ENCODE data around the gene PCBD2.

The PCBD2 gene

GRCh38 chr5:135007749-135008363 lies 102.9 kb downstream of the PCBD2 start:
- DNase-seq (ENCODE audit: low spot score), result no peak

GRCh38 chr5:135008556-135008955 lies 103.6 kb downstream of the PCBD2 start:
- DNase-seq (ENCODE audit: low spot score), result no peak

- DNase-seq (ENCODE audit: low spot score), result no peak
Observed at GRCh38 chr5:135008981-135009735, 104.2 kb downstream of the PCBD2 start.

GRCh38 chr5:135009736-135010501 lies 105.0 kb downstream of the PCBD2 start:
- no peak for DNase-seq (ENCODE audit: low spot score)

- no peak for DNase-seq (ENCODE audit: low spot score)
Observed at GRCh38 chr5:135010502-135011354, 105.8 kb downstream of the PCBD2 start.

GRCh38 chr5:135011355-135012032 lies 106.6 kb downstream of the PCBD2 start:
- no peak for DNase-seq (ENCODE audit: low spot score)

- DNase-seq (ENCODE audit: low spot score), result no peak
Observed at GRCh38 chr5:135012033-135012588, 107.2 kb downstream of the PCBD2 start.
